Glutamatergic neuron (in vitro differentiated cells): ENCODE results near the gene NT5DC3. TPM values are rescaled to one million over a fixed set of nuclear protein-coding genes. Genes with fewer than 3 reads are reported as not detected.
A peak's percentile ranks its signal among the peaks of the same experiment; 100 is the strongest.

ENCODE experiments used
- DNase-seq: peaks from one replicate; pipeline ENCODE4 v3.0.0; 2022
- H3K27ac Mint-ChIP-seq: one replicate; pipeline ENCODE4 v1.8.0; 2020; ENCODE audit warnings: mild to moderate bottlenecking, mixed read lengths, inconsistent platforms; ENCODE audit not compliant: unreplicated experiment
- H3K27me3 Mint-ChIP-seq: one replicate; pipeline ENCODE4 v1.8.0; 2020; ENCODE audit warnings: mild to moderate bottlenecking, moderate library complexity, mixed read lengths, inconsistent platforms; ENCODE audit not compliant: unreplicated experiment
- H3K36me3 Mint-ChIP-seq: one replicate; pipeline ENCODE4 v1.8.0; 2020; ENCODE audit warnings: mild to moderate bottlenecking, mixed read lengths, inconsistent platforms; ENCODE audit not compliant: unreplicated experiment
- H3K4me1 Mint-ChIP-seq: one replicate; pipeline ENCODE4 v1.8.0; 2020; ENCODE audit warnings: mild to moderate bottlenecking, low read depth, mixed read lengths, inconsistent platforms; ENCODE audit not compliant: unreplicated experiment
- H3K4me3 Mint-ChIP-seq: one replicate; pipeline ENCODE4 v1.8.0; 2020; ENCODE audit warnings: mild to moderate bottlenecking, mixed read lengths, inconsistent platforms; ENCODE audit not compliant: unreplicated experiment
- H3K9me3 Mint-ChIP-seq: one replicate; pipeline ENCODE4 v1.8.0; 2020; ENCODE audit warnings: mild to moderate bottlenecking, moderate library complexity, mixed read lengths, inconsistent platforms; ENCODE audit not compliant: unreplicated experiment
- CTCF ChIP-seq: fragments of 200-600 bp; sonication (generic); IDR thresholded peaks from one replicate; pipeline ENCODE4 v1.5.0; 2021; ENCODE audit not compliant: partially characterized antibody, unreplicated experiment
- total RNA-seq: library from RNA; stranded (reverse); fragmentation: NEBNext Ultra II Directional; extraction: Animal tissue kit (Norgen Biotek cat#: 25700); gene quantifications from one replicate; pipeline ENCODE4 v1.2.1, GENCODE V29; 2021; ENCODE audit not compliant: unreplicated experiment

NT5DC3 gene
- total RNA-seq, 1 donor from 2014 or later = 2.1 TPM

GRCh38 chr12:103757248-103757647 is 83.8 kb downstream of the NT5DC3 start:
- no peak for TF ChIP-seq CTCF
- Mint-ChIP-seq H3K9me3 (peaks cover 2% of the 10 kb centered on the region), H3K27me3 (no peaks in the 10 kb centered on the region), H3K4me3 (no peak overlapping the region), H3K27ac (no peak overlapping the region), H3K4me1 (no peaks in the 10 kb centered on the region), H3K36me3 (no peaks in the 10 kb centered on the region)
- DNase-seq = no peak

- Mint-ChIP-seq H3K4me1 (no peaks in the 10 kb centered on the region), H3K27me3 (no peaks in the 10 kb centered on the region), H3K4me3 (no peak overlapping the region), H3K27ac (no peak overlapping the region), H3K36me3 (no peaks in the 10 kb centered on the region), H3K9me3 (peaks cover 2% of the 10 kb centered on the region)
- no peak for DNase-seq
- no peak for TF ChIP-seq CTCF
Measured at GRCh38 chr12:103756443-103756842, 84.6 kb downstream of the NT5DC3 start.

- H3K36me3 Mint-ChIP-seq = no peaks in the 10 kb centered on the region
- H3K9me3 Mint-ChIP-seq = peaks cover 1% of the 10 kb centered on the region
- no peak overlapping the region for H3K4me3 Mint-ChIP-seq
- no peak overlapping the region for H3K27ac Mint-ChIP-seq
- no peaks in the 10 kb centered on the region for H3K4me1 Mint-ChIP-seq
- no peak for DNase-seq
- H3K27me3 Mint-ChIP-seq = no peaks in the 10 kb centered on the region
- TF ChIP-seq CTCF = no peak
Measured at GRCh38 chr12:103755425-103755824, 85.6 kb downstream of the NT5DC3 start.

- DNase-seq = no peak
- TF ChIP-seq CTCF = no peak
- Mint-ChIP-seq H3K4me1 (no peaks in the 10 kb centered on the region), H3K36me3 (no peaks in the 10 kb centered on the region), H3K27ac (no peak overlapping the region), H3K27me3 (peaks cover 1% of the 10 kb centered on the region), H3K4me3 (no peak overlapping the region), H3K9me3 (peaks cover 4% of the 10 kb centered on the region)
Measured at GRCh38 chr12:103751600-103751999, 89.4 kb downstream of the NT5DC3 start.

- Mint-ChIP-seq H3K36me3 (no peaks in the 10 kb centered on the region), H3K27me3 (peaks cover 2% of the 10 kb centered on the region), H3K9me3 (peaks cover 4% of the 10 kb centered on the region), H3K4me3 (no peak overlapping the region), H3K4me1 (no peaks in the 10 kb centered on the region), H3K27ac (no peak overlapping the region)
- DNase-seq = no peak
- TF ChIP-seq CTCF = peak; percentile 27
Measured at GRCh38 chr12:103751171-103751570, 89.9 kb downstream of the NT5DC3 start.
